Upper lobe of right lung (tissue), 1 donor: Measurements from ENCODE around the gene SPIRE1. TPM values are rescaled to one million over a fixed set of nuclear protein-coding genes. Genes with fewer than 3 reads are reported as not detected.
"Not testable (repeated sequence)": the region's sequence is repeated elsewhere in the genome, so short reads cannot be mapped to it uniquely, and the experiment has no call there.

ENCODE experiments used
- ATAC-seq: fragments of 200-7000 bp; cut with Tn5 transposase; one replicate; pipeline ENCODE4 v1.9.1; 2020; ENCODE audit warnings: mild to moderate bottlenecking, moderate library complexity
- DNase-seq: peaks from one replicate; pipeline ENCODE4 v3.0.0-alpha.2; 2020
- H3K27ac ChIP-seq: fragments of 200-600 bp; one replicate; pipeline ENCODE4 v1.8.0; 2022
- H3K27me3 ChIP-seq: fragments of 200-600 bp; one replicate; pipeline ENCODE4 v1.8.0; 2022; ENCODE audit warnings: mild to moderate bottlenecking
- H3K36me3 ChIP-seq: fragments of 200-600 bp; one replicate; pipeline ENCODE4 v1.8.0; 2022
- H3K4me1 ChIP-seq: fragments of 200-600 bp; one replicate; pipeline ENCODE4 v1.8.0; 2022
- H3K4me3 ChIP-seq: fragments of 200-600 bp; one replicate; pipeline ENCODE4 v1.8.0; 2022; ENCODE audit warnings: mild to moderate bottlenecking
- H3K9me3 ChIP-seq: fragments of 200-600 bp; one replicate; pipeline ENCODE4 v1.8.0; 2022
- CTCF ChIP-seq: fragments of 200-600 bp; IDR thresholded peaks from one replicate; pipeline ENCODE4 v1.8.0; 2022; ENCODE audit warnings: antibody characterized with exemption
- intact Hi-C: fragments of 100-400 bp; cut with DNase I; formaldehyde crosslinking; loops from one replicate; pipeline ENCODE4 v1.11.0; 2022
- total RNA-seq: library from RNA; stranded (reverse); fragmentation: NEBNext Ultra II Directional; extraction: Animal tissue kit (Norgen Biotek cat#: 25700); gene quantifications from one replicate; pipeline ENCODE4 v1.2.1, GENCODE V29; 2021
- donor health status: DM: no; HTN: yes; CAD: no; lungs with severe emphysema.

SPIRE1 gene
- total RNA-seq, 1 donor from 2014 or later: 48.2 TPM

GRCh38 chr18:12637393-12637792 lies 20.5 kb downstream of the SPIRE1 start:
- Histone ChIP-seq H3K4me3 (no peak overlapping the region), H3K4me1 (peaks cover 10% of the 10 kb centered on the region), H3K27me3 (no peaks in the 10 kb centered on the region), H3K9me3 (no peaks in the 10 kb centered on the region), H3K27ac (no peak overlapping the region), H3K36me3 (no peaks in the 10 kb centered on the region)
- DNase-seq (no peak), ATAC-seq (no peak)
- no peak for TF ChIP-seq CTCF
- intact Hi-C loops: no loop called here

- intact Hi-C loops: no loop called here
- Histone ChIP-seq H3K36me3 (no peaks in the 10 kb centered on the region), H3K4me1 (no peaks in the 10 kb centered on the region), H3K27me3 (no peaks in the 10 kb centered on the region), H3K27ac (no peak overlapping the region), H3K4me3 (no peak overlapping the region), H3K9me3 (no peaks in the 10 kb centered on the region)
- DNase-seq (no peak), ATAC-seq (no peak)
- no peak for TF ChIP-seq CTCF
Measured at GRCh38 chr18:12631831-12632477, 26.0 kb downstream of the SPIRE1 start.

GRCh38 chr18:12630136-12630535 lies 27.8 kb downstream of the SPIRE1 start:
- Histone ChIP-seq H3K27ac (no peak overlapping the region), H3K27me3 (no peaks in the 10 kb centered on the region), H3K4me3 (no peak overlapping the region), H3K9me3 (no peaks in the 10 kb centered on the region), H3K36me3 (no peaks in the 10 kb centered on the region), H3K4me1 (no peaks in the 10 kb centered on the region)
- ATAC-seq: no peak
- no peak for DNase-seq
- intact Hi-C loops: no loop called here
- no peak for TF ChIP-seq CTCF

GRCh38 chr18:12628706-12629702 lies 28.9 kb downstream of the SPIRE1 start:
- DNase-seq (no peak), ATAC-seq (no peak)
- Histone ChIP-seq H3K4me3 (no peak overlapping the region), H3K36me3 (no peaks in the 10 kb centered on the region), H3K27me3 (no peaks in the 10 kb centered on the region), H3K27ac (no peak overlapping the region), H3K9me3 (no peaks in the 10 kb centered on the region), H3K4me1 (no peaks in the 10 kb centered on the region)
- intact Hi-C loops: no loop called here
- no peak for TF ChIP-seq CTCF

- intact Hi-C loops, DNase-seq, ATAC-seq, H3K4me1 ChIP-seq, H3K27me3 ChIP-seq, H3K36me3 ChIP-seq, H3K4me3 ChIP-seq, H3K9me3 ChIP-seq, H3K27ac ChIP-seq: not testable (repeated sequence)
Measured at GRCh38 chr18:12627199-12627598, 30.7 kb downstream of the SPIRE1 start.

GRCh38 chr18:12625241-12625640 lies 32.7 kb downstream of the SPIRE1 start:
- no peaks in the 10 kb centered on the region for H3K9me3 ChIP-seq
- intact Hi-C loops: no loop called here
- TF ChIP-seq CTCF: no peak
- H3K27ac ChIP-seq: no peak overlapping the region
- DNase-seq (no peak), ATAC-seq (no peak)
- no peak overlapping the region for H3K4me3 ChIP-seq
- no peaks in the 10 kb centered on the region for H3K36me3 ChIP-seq
- H3K4me1 ChIP-seq: no peaks in the 10 kb centered on the region
- no peaks in the 10 kb centered on the region for H3K27me3 ChIP-seq
